ENCODE data around the gene SBK1.

- TF ChIP-seq ARNT (IDR thresholded peaks at IDR 0.05) (no peak), CTBP1 (IDR thresholded peaks at IDR 0.05; ENCODE audit: borderline replicate concordance) (no peak), TARDBP (IDR thresholded peaks at IDR 0.05) (no peak), FOXA1 (IDR thresholded peaks at IDR 0.05) (no peak), HDGF (IDR thresholded peaks at IDR 0.05; ENCODE audit: borderline replicate concordance) (no peak), SP1 (IDR thresholded peaks at IDR 0.05) (no peak), PKNOX1 (IDR thresholded peaks at IDR 0.05) (no peak), FOXM1 (IDR thresholded peaks at IDR 0.05; ENCODE audit: borderline replicate concordance) (no peak), BHLHE40 (IDR thresholded peaks at IDR 0.05; ENCODE audit: borderline replicate concordance) (no peak), L3MBTL2 (conservative IDR thresholded peaks at IDR 0.05) (no peak)
These were observed 36.5 kb upstream of the SBK1 start for GRCh38 chr16:28255838-28256237.

Measured in HEK293T (cell line).